GM12878 (cell line): Measurements from ENCODE around the gene AQP5.

Experiments used
- HDAC2 ChIP-seq: fragments of 200-600 bp; sonication (generic); IDR thresholded peaks from 2 replicates; pipeline ENCODE4 v1.6.1; 2017
- MTA3 ChIP-seq: IDR thresholded peaks from 2 replicates; pipeline ENCODE4 v1.6.1; 2012; ENCODE audit warnings: low read length, inconsistent platforms, borderline replicate concordance
- NRF1 ChIP-seq: conservative IDR thresholded peaks from 2 replicates; pipeline ENCODE4 v1.6.1; 2011; ENCODE audit warnings: mild to moderate bottlenecking, low read depth, low read length, improper control_type of control experiment
- POLR2A ChIP-seq: IDR thresholded peaks from 2 replicates; pipeline ENCODE4 v1.6.1; 2011; ENCODE audit warnings: low read depth, mild to moderate bottlenecking, low read length
- POLR2AphosphoS5 ChIP-seq: IDR thresholded peaks from 2 replicates; pipeline ENCODE4 v1.6.1; 2011; ENCODE audit warnings: mild to moderate bottlenecking, low read length, inconsistent platforms
- ZNF24 ChIP-seq: fragments of 450-650 bp; IDR thresholded peaks from 2 replicates; pipeline ENCODE4 v1.6.1; 2017; ENCODE audit warnings: antibody characterized with exemption, mild to moderate bottlenecking
- TF ChIP-seq, protein P1 (sequence below), 3 experiments: IDR thresholded peaks in 2 of 3; conservative IDR thresholded peaks in 1 of 3; 2 replicates each; pipeline ENCODE4 v1.5.1; 2011; ENCODE audit warnings: low read depth in 3 of 3, low read length in 3 of 3, mild to moderate bottlenecking in 3 of 3, control low read depth in 2 of 3, moderate library complexity in 2 of 3, inconsistent platforms in 1 of 3, mixed read lengths in 1 of 3; ENCODE audit not compliant: control insufficient read depth in 2 of 3, insufficient read depth in 1 of 3; ENCODE audit errors: extremely low read depth in 1 of 3
- TF ChIP-seq, protein P2 (sequence below): IDR thresholded peaks from 2 replicates; pipeline ENCODE4 v1.6.1; 2012; ENCODE audit warnings: mild to moderate bottlenecking, low read depth, low read length
- TF ChIP-seq, protein P3 (sequence below): fragments of 450-650 bp; IDR thresholded peaks from 2 replicates; pipeline ENCODE4 v1.6.1; 2017; ENCODE audit warnings: mild to moderate bottlenecking
- TF ChIP-seq, protein P4 (sequence below): fragments of 450-650 bp; IDR thresholded peaks from 2 replicates; pipeline ENCODE4 v1.6.1; 2016; ENCODE audit warnings: mild to moderate bottlenecking
- TF ChIP-seq, protein P5 (sequence below): fragments of 450-650 bp; formaldehyde crosslinking; IDR thresholded peaks from 2 replicates; pipeline ENCODE4 v1.4.0; 2022; ENCODE audit warnings: mild to moderate bottlenecking, moderate library complexity

DNA sequence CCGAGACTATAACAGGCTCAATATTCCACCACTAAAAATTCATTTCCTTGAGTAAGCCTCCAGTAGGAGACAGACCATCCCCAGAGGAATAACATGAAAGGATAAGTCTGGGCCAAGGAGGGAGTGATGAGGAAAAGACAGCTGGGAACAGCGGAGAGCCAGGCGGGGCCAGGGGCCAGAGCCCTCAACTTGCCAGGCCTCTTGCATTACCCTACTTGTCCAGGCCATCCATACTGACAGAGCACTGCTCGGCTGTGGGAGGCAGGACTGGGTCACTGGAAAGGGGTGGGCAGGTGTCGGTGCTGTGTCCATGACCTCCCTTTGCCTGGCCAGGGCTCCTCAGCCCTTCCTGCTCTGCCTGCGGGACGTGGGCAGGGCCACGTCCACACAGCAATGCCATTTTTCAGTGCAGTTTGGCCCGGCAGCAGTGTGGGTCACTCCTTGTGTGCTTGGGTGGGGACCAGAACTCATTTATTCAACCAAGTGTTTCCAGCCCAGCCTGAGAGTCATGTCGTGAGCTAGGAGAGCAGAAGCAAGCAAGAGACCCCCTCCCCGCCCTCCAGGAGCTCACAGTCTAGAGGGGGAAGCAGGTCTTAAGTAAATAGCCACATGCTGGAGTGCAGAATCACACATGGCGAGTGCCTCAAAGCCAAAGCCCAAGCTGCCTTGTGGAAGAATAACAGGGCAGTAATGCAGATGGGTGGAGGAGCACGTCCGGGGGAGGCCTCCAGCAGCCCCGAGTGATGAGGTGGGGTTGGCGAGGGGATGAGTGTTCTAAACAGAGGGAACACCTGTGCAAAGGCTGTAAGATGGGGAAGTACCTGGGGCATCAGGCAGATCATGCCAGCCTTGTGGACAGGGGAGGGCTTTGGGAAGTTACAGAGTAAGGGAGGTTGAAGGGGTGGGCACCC, 49.1 kb upstream of the AQP5 start:
- TF ChIP-seq, protein P1, sequence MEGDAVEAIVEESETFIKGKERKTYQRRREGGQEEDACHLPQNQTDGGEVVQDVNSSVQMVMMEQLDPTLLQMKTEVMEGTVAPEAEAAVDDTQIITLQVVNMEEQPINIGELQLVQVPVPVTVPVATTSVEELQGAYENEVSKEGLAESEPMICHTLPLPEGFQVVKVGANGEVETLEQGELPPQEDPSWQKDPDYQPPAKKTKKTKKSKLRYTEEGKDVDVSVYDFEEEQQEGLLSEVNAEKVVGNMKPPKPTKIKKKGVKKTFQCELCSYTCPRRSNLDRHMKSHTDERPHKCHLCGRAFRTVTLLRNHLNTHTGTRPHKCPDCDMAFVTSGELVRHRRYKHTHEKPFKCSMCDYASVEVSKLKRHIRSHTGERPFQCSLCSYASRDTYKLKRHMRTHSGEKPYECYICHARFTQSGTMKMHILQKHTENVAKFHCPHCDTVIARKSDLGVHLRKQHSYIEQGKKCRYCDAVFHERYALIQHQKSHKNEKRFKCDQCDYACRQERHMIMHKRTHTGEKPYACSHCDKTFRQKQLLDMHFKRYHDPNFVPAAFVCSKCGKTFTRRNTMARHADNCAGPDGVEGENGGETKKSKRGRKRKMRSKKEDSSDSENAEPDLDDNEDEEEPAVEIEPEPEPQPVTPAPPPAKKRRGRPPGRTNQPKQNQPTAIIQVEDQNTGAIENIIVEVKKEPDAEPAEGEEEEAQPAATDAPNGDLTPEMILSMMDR (IDR thresholded peaks at IDR 0.05 in 2 of 3, conservative IDR thresholded peaks at IDR 0.05 in 1 of 3; ENCODE audit: control insufficient read depth in 2 of 3, extremely low read depth in 1 of 3, insufficient read depth in 1 of 3, low read depth in 3 of 3, low read length in 3 of 3) = no peak
- TF ChIP-seq, protein P2, sequence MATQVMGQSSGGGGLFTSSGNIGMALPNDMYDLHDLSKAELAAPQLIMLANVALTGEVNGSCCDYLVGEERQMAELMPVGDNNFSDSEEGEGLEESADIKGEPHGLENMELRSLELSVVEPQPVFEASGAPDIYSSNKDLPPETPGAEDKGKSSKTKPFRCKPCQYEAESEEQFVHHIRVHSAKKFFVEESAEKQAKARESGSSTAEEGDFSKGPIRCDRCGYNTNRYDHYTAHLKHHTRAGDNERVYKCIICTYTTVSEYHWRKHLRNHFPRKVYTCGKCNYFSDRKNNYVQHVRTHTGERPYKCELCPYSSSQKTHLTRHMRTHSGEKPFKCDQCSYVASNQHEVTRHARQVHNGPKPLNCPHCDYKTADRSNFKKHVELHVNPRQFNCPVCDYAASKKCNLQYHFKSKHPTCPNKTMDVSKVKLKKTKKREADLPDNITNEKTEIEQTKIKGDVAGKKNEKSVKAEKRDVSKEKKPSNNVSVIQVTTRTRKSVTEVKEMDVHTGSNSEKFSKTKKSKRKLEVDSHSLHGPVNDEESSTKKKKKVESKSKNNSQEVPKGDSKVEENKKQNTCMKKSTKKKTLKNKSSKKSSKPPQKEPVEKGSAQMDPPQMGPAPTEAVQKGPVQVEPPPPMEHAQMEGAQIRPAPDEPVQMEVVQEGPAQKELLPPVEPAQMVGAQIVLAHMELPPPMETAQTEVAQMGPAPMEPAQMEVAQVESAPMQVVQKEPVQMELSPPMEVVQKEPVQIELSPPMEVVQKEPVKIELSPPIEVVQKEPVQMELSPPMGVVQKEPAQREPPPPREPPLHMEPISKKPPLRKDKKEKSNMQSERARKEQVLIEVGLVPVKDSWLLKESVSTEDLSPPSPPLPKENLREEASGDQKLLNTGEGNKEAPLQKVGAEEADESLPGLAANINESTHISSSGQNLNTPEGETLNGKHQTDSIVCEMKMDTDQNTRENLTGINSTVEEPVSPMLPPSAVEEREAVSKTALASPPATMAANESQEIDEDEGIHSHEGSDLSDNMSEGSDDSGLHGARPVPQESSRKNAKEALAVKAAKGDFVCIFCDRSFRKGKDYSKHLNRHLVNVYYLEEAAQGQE = no peak
- TF ChIP-seq HDAC2 (no peak), POLR2A (no peak), POLR2AphosphoS5 (no peak), ZNF24 (no peak), MTA3 (no peak), NRF1 (no peak)
- TF ChIP-seq, protein P3, sequence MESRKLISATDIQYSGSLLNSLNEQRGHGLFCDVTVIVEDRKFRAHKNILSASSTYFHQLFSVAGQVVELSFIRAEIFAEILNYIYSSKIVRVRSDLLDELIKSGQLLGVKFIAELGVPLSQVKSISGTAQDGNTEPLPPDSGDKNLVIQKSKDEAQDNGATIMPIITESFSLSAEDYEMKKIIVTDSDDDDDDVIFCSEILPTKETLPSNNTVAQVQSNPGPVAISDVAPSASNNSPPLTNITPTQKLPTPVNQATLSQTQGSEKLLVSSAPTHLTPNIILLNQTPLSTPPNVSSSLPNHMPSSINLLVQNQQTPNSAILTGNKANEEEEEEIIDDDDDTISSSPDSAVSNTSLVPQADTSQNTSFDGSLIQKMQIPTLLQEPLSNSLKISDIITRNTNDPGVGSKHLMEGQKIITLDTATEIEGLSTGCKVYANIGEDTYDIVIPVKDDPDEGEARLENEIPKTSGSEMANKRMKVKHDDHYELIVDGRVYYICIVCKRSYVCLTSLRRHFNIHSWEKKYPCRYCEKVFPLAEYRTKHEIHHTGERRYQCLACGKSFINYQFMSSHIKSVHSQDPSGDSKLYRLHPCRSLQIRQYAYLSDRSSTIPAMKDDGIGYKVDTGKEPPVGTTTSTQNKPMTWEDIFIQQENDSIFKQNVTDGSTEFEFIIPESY = no peak
- TF ChIP-seq, protein P4, sequence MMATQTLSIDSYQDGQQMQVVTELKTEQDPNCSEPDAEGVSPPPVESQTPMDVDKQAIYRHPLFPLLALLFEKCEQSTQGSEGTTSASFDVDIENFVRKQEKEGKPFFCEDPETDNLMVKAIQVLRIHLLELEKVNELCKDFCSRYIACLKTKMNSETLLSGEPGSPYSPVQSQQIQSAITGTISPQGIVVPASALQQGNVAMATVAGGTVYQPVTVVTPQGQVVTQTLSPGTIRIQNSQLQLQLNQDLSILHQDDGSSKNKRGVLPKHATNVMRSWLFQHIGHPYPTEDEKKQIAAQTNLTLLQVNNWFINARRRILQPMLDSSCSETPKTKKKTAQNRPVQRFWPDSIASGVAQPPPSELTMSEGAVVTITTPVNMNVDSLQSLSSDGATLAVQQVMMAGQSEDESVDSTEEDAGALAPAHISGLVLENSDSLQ = no peak
- TF ChIP-seq, protein P5, sequence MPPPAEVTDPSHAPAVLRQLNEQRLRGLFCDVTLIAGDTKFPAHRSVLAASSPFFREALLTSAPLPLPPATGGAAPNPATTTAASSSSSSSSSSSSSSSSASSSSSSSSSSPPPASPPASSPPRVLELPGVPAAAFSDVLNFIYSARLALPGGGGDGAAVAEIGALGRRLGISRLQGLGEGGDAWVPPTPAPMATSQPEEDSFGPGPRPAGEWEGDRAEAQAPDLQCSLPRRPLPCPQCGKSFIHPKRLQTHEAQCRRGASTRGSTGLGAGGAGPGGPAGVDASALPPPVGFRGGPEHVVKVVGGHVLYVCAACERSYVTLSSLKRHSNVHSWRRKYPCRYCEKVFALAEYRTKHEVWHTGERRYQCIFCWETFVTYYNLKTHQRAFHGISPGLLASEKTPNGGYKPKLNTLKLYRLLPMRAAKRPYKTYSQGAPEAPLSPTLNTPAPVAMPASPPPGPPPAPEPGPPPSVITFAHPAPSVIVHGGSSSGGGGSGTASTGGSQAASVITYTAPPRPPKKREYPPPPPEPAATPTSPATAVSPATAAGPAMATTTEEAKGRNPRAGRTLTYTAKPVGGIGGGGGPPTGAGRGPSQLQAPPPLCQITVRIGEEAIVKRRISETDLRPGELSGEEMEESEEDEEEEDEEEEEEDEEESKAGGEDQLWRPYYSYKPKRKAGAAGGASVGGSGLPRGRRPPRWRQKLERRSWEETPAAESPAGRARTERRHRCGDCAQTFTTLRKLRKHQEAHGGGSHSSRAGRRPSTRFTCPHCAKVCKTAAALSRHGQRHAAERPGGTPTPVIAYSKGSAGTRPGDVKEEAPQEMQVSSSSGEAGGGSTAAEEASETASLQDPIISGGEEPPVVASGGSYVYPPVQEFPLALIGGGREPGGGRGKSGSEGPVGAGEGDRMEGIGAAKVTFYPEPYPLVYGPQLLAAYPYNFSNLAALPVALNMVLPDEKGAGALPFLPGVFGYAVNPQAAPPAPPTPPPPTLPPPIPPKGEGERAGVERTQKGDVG (CRISPR knock-in tag) = no peak
